ENCODE measurements around the gene PAGR1. TPM values are rescaled to one million over a fixed set of nuclear protein-coding genes. Genes with fewer than 3 reads are reported as not detected.
A peak's percentile ranks its signal among the peaks of the same experiment; 100 is the strongest.
"Not testable (repeated sequence)": the region's sequence is repeated elsewhere in the genome, so short reads cannot be mapped to it uniquely, and the experiment has no call there.

The PAGR1 gene
- total RNA-seq, 1 donor from 2014 or later, result 38.9 TPM

GRCh38 chr16:29812754-29813643, 3.0 kb upstream of the PAGR1 start:
- no peak for DNase-seq (ENCODE audit: low spot score)

- no peak for DNase-seq (ENCODE audit: low spot score)
Observed at GRCh38 chr16:29813644-29814562, 2.0 kb upstream of the PAGR1 start.

- DNase-seq (ENCODE audit: low spot score), result no peak
Observed at GRCh38 chr16:29814592-29814991, 1.4 kb upstream of the PAGR1 start.

- DNase-seq (ENCODE audit: low spot score), result no peak
Observed at GRCh38 chr16:29815032-29815721, 775 bp upstream of the PAGR1 start.

- DNase-seq (ENCODE audit: low spot score), result peak; percentile 61
Observed at GRCh38 chr16:29816694-29817441, 916 bp downstream of the PAGR1 start.

GRCh38 chr16:29818082-29818481, 2.1 kb downstream of the PAGR1 start:
- no peak for DNase-seq (ENCODE audit: low spot score)

GRCh38 chr16:29819506-29819905, 3.6 kb downstream of the PAGR1 start:
- DNase-seq (ENCODE audit: low spot score), result no peak

GRCh38 chr16:29820271-29820701, 4.3 kb downstream of the PAGR1 start, which contains the start of gene MVP:
MVP (plus strand) TSS chr16:29820462; CDS start chr16:29830550, 10,088 bp downstream.
- peak; percentile 75 for DNase-seq (ENCODE audit: low spot score)

GRCh38 chr16:29820730-29821642, 5.0 kb downstream of the PAGR1 start:
- peak; percentile 82 for DNase-seq (ENCODE audit: low spot score)

- no peak for DNase-seq (ENCODE audit: low spot score)
Observed at GRCh38 chr16:29821643-29822115, 5.7 kb downstream of the PAGR1 start.

- DNase-seq (ENCODE audit: low spot score), result no peak
Observed at GRCh38 chr16:29824589-29825144, 8.7 kb downstream of the PAGR1 start.

- DNase-seq (ENCODE audit: low spot score), result no peak
Observed at GRCh38 chr16:29825145-29826044, 9.4 kb downstream of the PAGR1 start.

- DNase-seq (ENCODE audit: low spot score), result no peak
Observed at GRCh38 chr16:29826342-29826695, 10.4 kb downstream of the PAGR1 start.

- no peak for DNase-seq (ENCODE audit: low spot score)
Observed at GRCh38 chr16:29830774-29831173, 14.8 kb downstream of the PAGR1 start.

- DNase-seq (ENCODE audit: low spot score), result no peak
Observed at GRCh38 chr16:29831490-29831889, 15.5 kb downstream of the PAGR1 start.

- not testable (repeated sequence) for DNase-seq (ENCODE audit: low spot score)
Observed at GRCh38 chr16:29833219-29833618, 17.3 kb downstream of the PAGR1 start.

- no peak for DNase-seq (ENCODE audit: low spot score)
Observed at GRCh38 chr16:29834079-29834478, 18.1 kb downstream of the PAGR1 start.

- no peak for DNase-seq (ENCODE audit: low spot score)
Observed at GRCh38 chr16:29835926-29836325, 20.0 kb downstream of the PAGR1 start.

Measured in mucosa of gallbladder (tissue), 1 donor.